Endothelial cell of umbilical vein (primary cell): ENCODE results near the gene KDM7A.

ENCODE experiments used
- EZH2 ChIP-seq: IDR thresholded peaks from 2 replicates; pipeline ENCODE4 v1.6.1; 2012; ENCODE audit warnings: borderline replicate concordance, low read depth, mild to moderate bottlenecking, moderate library complexity, low read length, inconsistent platforms; ENCODE audit not compliant: severe bottlenecking
- FOS ChIP-seq: IDR thresholded peaks from 2 replicates; pipeline ENCODE4 v1.6.1; 2011; ENCODE audit warnings: mild to moderate bottlenecking, low read length, moderate library complexity, borderline replicate concordance; ENCODE audit not compliant: insufficient read depth
- JUN ChIP-seq: IDR thresholded peaks from 2 replicates; pipeline ENCODE4 v1.6.1; 2011; ENCODE audit warnings: borderline replicate concordance, low read depth; ENCODE audit not compliant: insufficient read length, insufficient read depth
- MYC ChIP-seq: IDR thresholded peaks from one replicate; pipeline ENCODE4 v1.6.1; 2011; ENCODE audit warnings: mild to moderate bottlenecking, low read depth, low read length
- POLR2A ChIP-seq: IDR thresholded peaks from 2 replicates; pipeline ENCODE4 v1.6.1; 2012; ENCODE audit warnings: low read depth, mild to moderate bottlenecking, control low read depth, low read length
- POLR2AphosphoS5 ChIP-seq: IDR thresholded peaks from 2 replicates; pipeline ENCODE4 v1.6.1; 2012; ENCODE audit warnings: low read depth, mild to moderate bottlenecking, control low read depth, low read length, moderate library complexity; ENCODE audit not compliant: insufficient read depth
- TF ChIP-seq, protein P1 (sequence below), 2 donors: IDR thresholded peaks; 1 replicate in 1 of 2; 2 replicates in 1 of 2; pipeline ENCODE4 v1.5.1; 2011; ENCODE audit warnings: low read length in 2 of 2, mild to moderate bottlenecking in 2 of 2, moderate library complexity in 2 of 2, control low read depth in 1 of 2, inconsistent platforms in 1 of 2, low read depth in 1 of 2; ENCODE audit not compliant: insufficient read depth in 1 of 2; ENCODE audit errors: extremely low read depth in 1 of 2

GRCh38 chr7:140141256-140141655 is 35.5 kb downstream of the KDM7A start:
- TF ChIP-seq POLR2A (no peak), POLR2AphosphoS5 (no peak), FOS (no peak), EZH2 (no peak), MYC (no peak), JUN (no peak)
- TF ChIP-seq, protein P1, sequence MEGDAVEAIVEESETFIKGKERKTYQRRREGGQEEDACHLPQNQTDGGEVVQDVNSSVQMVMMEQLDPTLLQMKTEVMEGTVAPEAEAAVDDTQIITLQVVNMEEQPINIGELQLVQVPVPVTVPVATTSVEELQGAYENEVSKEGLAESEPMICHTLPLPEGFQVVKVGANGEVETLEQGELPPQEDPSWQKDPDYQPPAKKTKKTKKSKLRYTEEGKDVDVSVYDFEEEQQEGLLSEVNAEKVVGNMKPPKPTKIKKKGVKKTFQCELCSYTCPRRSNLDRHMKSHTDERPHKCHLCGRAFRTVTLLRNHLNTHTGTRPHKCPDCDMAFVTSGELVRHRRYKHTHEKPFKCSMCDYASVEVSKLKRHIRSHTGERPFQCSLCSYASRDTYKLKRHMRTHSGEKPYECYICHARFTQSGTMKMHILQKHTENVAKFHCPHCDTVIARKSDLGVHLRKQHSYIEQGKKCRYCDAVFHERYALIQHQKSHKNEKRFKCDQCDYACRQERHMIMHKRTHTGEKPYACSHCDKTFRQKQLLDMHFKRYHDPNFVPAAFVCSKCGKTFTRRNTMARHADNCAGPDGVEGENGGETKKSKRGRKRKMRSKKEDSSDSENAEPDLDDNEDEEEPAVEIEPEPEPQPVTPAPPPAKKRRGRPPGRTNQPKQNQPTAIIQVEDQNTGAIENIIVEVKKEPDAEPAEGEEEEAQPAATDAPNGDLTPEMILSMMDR (IDR thresholded peaks at IDR 0.05; ENCODE audit: extremely low read depth in 1 of 2, insufficient read depth in 1 of 2, low read depth in 1 of 2, low read length in 2 of 2), result no peak
